GM12878 (cell line): ENCODE results near the gene ANKRD1. TPM values are rescaled to one million over a fixed set of nuclear protein-coding genes. Genes with fewer than 3 reads are reported as not detected.

ENCODE experiments used
- ATAC-seq: fragments of 200-7000 bp; cut with Tn5 transposase; 3 replicates; pipeline ENCODE4 v1.9.1; 2020; ENCODE audit warnings: mild to moderate bottlenecking, moderate library complexity
- BruUV-seq: library from RNA; stranded (reverse); fragments of 400-500 nt; replicated peaks from 2 replicates; lab custom pipeline; 2021; lab: Mats Ljungman, UMichigan
- CTCF ChIA-PET: fragments of 300-600 bp; sonication (Branson Sonifier 250); formaldehyde crosslinking; extraction: SDS; loops from one replicate; lab custom pipeline; 2021; ENCODE audit warnings: inconsistent platforms; lab: Yijun Ruan, JAX
- POLR2A ChIA-PET: fragments of 350-600 bp; formaldehyde crosslinking; extraction: SDS; loops from one replicate; lab custom pipeline; 2021; ENCODE audit warnings: inconsistent platforms; lab: Charles Lee
- RAD21 ChIA-PET: fragments of 300-600 bp; sonication (Branson Sonifier 250); formaldehyde crosslinking; loops from one replicate; lab custom pipeline; 2023; ENCODE audit warnings: antibody characterized with exemption; ENCODE audit not compliant: unreplicated experiment; lab: Charles Lee
- SMC1A ChIA-PET: fragments of 300-600 bp; sonication (Branson Sonifier 250); formaldehyde crosslinking; loops from one replicate; lab custom pipeline; 2023; ENCODE audit not compliant: unreplicated experiment, uncharacterized antibody; lab: Charles Lee
- DNase-seq: peaks from one replicate; pipeline ENCODE4 v3.0.0-alpha.2; 2011; ENCODE audit warnings: low read depth, low spot score
- FAIRE-seq: peaks from 3 replicates; lab custom pipeline; 2011; peaks lifted over from hg19 to GRCh38; lab: Jason Lieb, UNC
- H2AFZ ChIP-seq: 2 replicates; pipeline ENCODE4 v1.6.0; 2011; ENCODE audit warnings: low read depth, low read length, control low read depth; ENCODE audit not compliant: control insufficient read depth
- H3K27ac ChIP-seq: 2 replicates; pipeline ENCODE4 v1.5.1; 2011; ENCODE audit warnings: control low read depth; ENCODE audit not compliant: control insufficient read depth, insufficient read depth
- H3K27me3 ChIP-seq, 2 experiments: replicated peaks in 1 of 2; 2 replicates each; pipeline versions ENCODE4 v1.6.0 to v1.6.1; 2011; ENCODE audit warnings: low read length in 1 of 2; ENCODE audit not compliant: control insufficient read depth in 2 of 2, insufficient read depth in 2 of 2
- H3K36me3 ChIP-seq, 2 experiments: 2 replicates each; pipeline ENCODE4 v1.5.1; 2011; ENCODE audit warnings: low read length in 1 of 2; ENCODE audit not compliant: control insufficient read depth in 2 of 2, insufficient read depth in 2 of 2
- H3K4me1 ChIP-seq: 2 replicates; pipeline ENCODE4 v1.6.1; 2011; ENCODE audit warnings: mild to moderate bottlenecking, low read length, moderate library complexity, mixed read lengths; ENCODE audit not compliant: control insufficient read depth, insufficient read depth
- H3K4me2 ChIP-seq: 2 replicates; pipeline ENCODE4 v1.6.0; 2011; ENCODE audit warnings: control low read depth; ENCODE audit not compliant: control insufficient read depth, insufficient read depth
- H3K4me3 ChIP-seq: fragments of 200-600 bp; sonication (generic); 2 replicates; pipeline ENCODE4 v1.5.1; 2016
- H3K79me2 ChIP-seq: 2 replicates; pipeline ENCODE4 v1.6.0; 2011; ENCODE audit warnings: low read length; ENCODE audit not compliant: control insufficient read depth, insufficient read depth
- H3K9ac ChIP-seq: 2 replicates; pipeline ENCODE4 v1.8.0; 2011; ENCODE audit warnings: low read length, control low read depth, mixed read lengths; ENCODE audit not compliant: control insufficient read depth, insufficient read depth
- H3K9me3 ChIP-seq: replicated peaks from 3 replicates; pipeline ENCODE4 v1.5.1; 2011; ENCODE audit warnings: mild to moderate bottlenecking, low read length; ENCODE audit not compliant: control insufficient read depth, insufficient read depth
- H4K20me1 ChIP-seq: 2 replicates; pipeline ENCODE4 v1.6.0; 2011; ENCODE audit not compliant: control insufficient read depth, insufficient read depth
- CBX3 ChIP-seq: fragments of 200-600 bp; sonication (generic); IDR thresholded peaks from 2 replicates; pipeline ENCODE4 v1.6.1; 2016; ENCODE audit warnings: low read depth, borderline replicate concordance
- CEBPZ ChIP-seq: fragments of 150-350 bp; IDR thresholded peaks from 2 replicates; pipeline ENCODE4 v1.6.1; 2016; ENCODE audit warnings: low read depth, low read length
- GABPA ChIP-seq: IDR thresholded peaks from 2 replicates; pipeline ENCODE4 v1.6.1; 2014; ENCODE audit warnings: antibody characterized with exemption, low read depth, mild to moderate bottlenecking, inconsistent platforms
- MXI1 ChIP-seq: fragments of 150-350 bp; IDR thresholded peaks from 2 replicates; pipeline ENCODE4 v1.6.1; 2011; ENCODE audit warnings: low read depth, mild to moderate bottlenecking, inconsistent platforms, low read length, improper control_type of control experiment
- RAD21 ChIP-seq: IDR thresholded peaks from 2 replicates; pipeline ENCODE4 v1.6.1; 2011; ENCODE audit warnings: mild to moderate bottlenecking, low read depth, low read length, moderate library complexity; ENCODE audit not compliant: insufficient read depth
- SUPT20H ChIP-seq: IDR thresholded peaks from 2 replicates; pipeline ENCODE4 v1.6.1; 2011; ENCODE audit warnings: low read depth, mild to moderate bottlenecking, low read length, moderate library complexity, borderline replicate concordance; ENCODE audit not compliant: control insufficient read depth
- USF2 ChIP-seq: IDR thresholded peaks from 2 replicates; pipeline ENCODE4 v1.6.1; 2011; ENCODE audit warnings: low read depth, low read length, improper control_type of control experiment, borderline replicate concordance
- ZBTB40 ChIP-seq: fragments of 450-650 bp; IDR thresholded peaks from 2 replicates; pipeline ENCODE4 v1.6.1; 2016; ENCODE audit warnings: mild to moderate bottlenecking, moderate library complexity, borderline replicate concordance
- ZNF207 ChIP-seq: fragments of 450-650 bp; IDR thresholded peaks from 2 replicates; pipeline ENCODE4 v1.6.1; 2014; ENCODE audit warnings: antibody characterized with exemption, mild to moderate bottlenecking, borderline replicate concordance
- WGBS: methylation state at CpG from one replicate; pipeline ENCODE4 v1.1.6; 2016; ENCODE audit warnings: low lambda C conversion rate; ENCODE audit not compliant: insufficient replicate concordance, insufficient coverage; ENCODE audit errors: missing lambda C conversion rate; 5-methylcytosine and 5-hydroxymethylcytosine counted together
- in situ Hi-C: fragments of 300-500 bp; cut with MboI; formaldehyde crosslinking; loops from 9 replicates; pipeline ENCODE4 v1.14.3; 2018; ENCODE audit warnings: mixed read lengths
- intact Hi-C: fragments of 100-400 bp; cut with micrococcal nuclease; formaldehyde crosslinking; loops from one replicate; pipeline ENCODE4 v1.14.2; 2022; ENCODE audit not compliant: unreplicated experiment
- polyA plus RNA-seq, 11 experiments: library from polyadenylated mRNA; depleted of rRNA in 4 of 11; unstranded in 6 of 11; stranded (reverse) in 5 of 11; fragments of >200 nt; fragmentation: Nextera tagmentation in 4 of 11; fragmentation: Illumina TruSeq in 1 of 11; extraction: Ambion mirVana in 4 of 11; extraction: Trizol in 1 of 11; gene quantifications; 1 replicate in 1 of 11; 2 replicates in 10 of 11; pipeline versions ENCODE4 v1.2.1 to v1.2.3, GENCODE V29; 2011 to 2016; ENCODE audit warnings: inconsistent platforms in 2 of 11, missing spikeins in 2 of 11, low read depth in 1 of 11
- total RNA-seq, 4 experiments: library from RNA; depleted of rRNA in 3 of 4; stranded (reverse); fragments of >200 nt in 3 of 4; fragmentation: Illumina TruSeq in 1 of 4; extraction: Trizol in 1 of 4; gene quantifications; 2 replicates each; pipeline versions ENCODE4 v1.2.1 to v1.2.3, GENCODE V29; 2013 to 2021
- TF ChIP-seq, protein P1 (sequence below): fragments of 450-650 bp; IDR thresholded peaks from 2 replicates; pipeline ENCODE4 v1.6.1; 2017; ENCODE audit warnings: antibody characterized with exemption, mild to moderate bottlenecking, moderate library complexity

ANKRD1 gene
- total and polyA plus RNA-seq, 10 of the 15 experiments (the other 5 are each of a cell fraction or from before 2014, with no cell fraction given) = not detected

- no peaks in the 10 kb centered on the region for H3K36me3 ChIP-seq
- ChIA-PET RAD21 (interaction anchor here (1.1 to 5.4 kb wide), 3 partner anchors 332 to 390 kb away, joined by 3 to 36 read pairs (median 3); no protein-coding TSS in a partner anchor), POLR2A (no interaction called here), CTCF (interaction anchor here (0.8 to 2.3 kb wide), 11 partner anchors 8 to 719 kb away, joined by 3 to 13 read pairs (median 3); no protein-coding TSS in a partner anchor), SMC1A (interaction anchor here (0.7 to 10.0 kb wide), 14 partner anchors 9 to 378 kb away, joined by 3 to 100 read pairs (median 4); no protein-coding TSS in a partner anchor)
- H3K27me3 ChIP-seq = no peaks in the 10 kb centered on the region
- in situ Hi-C loops = no loop called here
- no peak overlapping the region for H3K9ac ChIP-seq
- 70% methylated on average over 8 of the region's 8 CpGs for WGBS
- FAIRE-seq (no peak), ATAC-seq (no peak), DNase-seq (no peak)
- H3K4me2 ChIP-seq = no peak overlapping the region
- intact Hi-C loops = no loop called here
- no peaks in the 10 kb centered on the region for H4K20me1 ChIP-seq
- no TSS peak for BruUV-seq
- H3K4me3 ChIP-seq = no peak overlapping the region
- H3K79me2 ChIP-seq = no peaks in the 10 kb centered on the region
- no peak overlapping the region for H3K27ac ChIP-seq
- no peak overlapping the region for H2AFZ ChIP-seq
- no peaks in the 10 kb centered on the region; the same call in 2 of the 3 replicates for H3K9me3 ChIP-seq
- H3K4me1 ChIP-seq = no peaks in the 10 kb centered on the region
- TF ChIP-seq ZNF207 = no peak
- no peak for TF ChIP-seq SUPT20H
- no peak for TF ChIP-seq CEBPZ
- TF ChIP-seq, protein P1, sequence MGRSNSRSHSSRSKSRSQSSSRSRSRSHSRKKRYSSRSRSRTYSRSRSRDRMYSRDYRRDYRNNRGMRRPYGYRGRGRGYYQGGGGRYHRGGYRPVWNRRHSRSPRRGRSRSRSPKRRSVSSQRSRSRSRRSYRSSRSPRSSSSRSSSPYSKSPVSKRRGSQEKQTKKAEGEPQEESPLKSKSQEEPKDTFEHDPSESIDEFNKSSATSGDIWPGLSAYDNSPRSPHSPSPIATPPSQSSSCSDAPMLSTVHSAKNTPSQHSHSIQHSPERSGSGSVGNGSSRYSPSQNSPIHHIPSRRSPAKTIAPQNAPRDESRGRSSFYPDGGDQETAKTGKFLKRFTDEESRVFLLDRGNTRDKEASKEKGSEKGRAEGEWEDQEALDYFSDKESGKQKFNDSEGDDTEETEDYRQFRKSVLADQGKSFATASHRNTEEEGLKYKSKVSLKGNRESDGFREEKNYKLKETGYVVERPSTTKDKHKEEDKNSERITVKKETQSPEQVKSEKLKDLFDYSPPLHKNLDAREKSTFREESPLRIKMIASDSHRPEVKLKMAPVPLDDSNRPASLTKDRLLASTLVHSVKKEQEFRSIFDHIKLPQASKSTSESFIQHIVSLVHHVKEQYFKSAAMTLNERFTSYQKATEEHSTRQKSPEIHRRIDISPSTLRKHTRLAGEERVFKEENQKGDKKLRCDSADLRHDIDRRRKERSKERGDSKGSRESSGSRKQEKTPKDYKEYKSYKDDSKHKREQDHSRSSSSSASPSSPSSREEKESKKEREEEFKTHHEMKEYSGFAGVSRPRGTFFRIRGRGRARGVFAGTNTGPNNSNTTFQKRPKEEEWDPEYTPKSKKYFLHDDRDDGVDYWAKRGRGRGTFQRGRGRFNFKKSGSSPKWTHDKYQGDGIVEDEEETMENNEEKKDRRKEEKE = no peak
- no peak for TF ChIP-seq RAD21
- no peak for TF ChIP-seq ZBTB40
- no peak for TF ChIP-seq MXI1
- no peak for TF ChIP-seq GABPA
- TF ChIP-seq CBX3 = no peak
- no peak for TF ChIP-seq USF2
These were observed 3.5 kb downstream of the ANKRD1 start for GRCh38 chr10:90917238-90917967.
